H7 (cell line): ENCODE data around the gene CBFA2T3. TPM values are rescaled to one million over a fixed set of nuclear protein-coding genes. Genes with fewer than 3 reads are reported as not detected.

Experiments used
- DNase-seq: peaks from one replicate; pipeline ENCODE4 v3.0.0; 2012
- H3K27me3 ChIP-seq: 2 replicates; pipeline ENCODE4 v1.6.0; 2011; ENCODE audit warnings: mild to moderate bottlenecking, low read length; ENCODE audit not compliant: control insufficient read depth, insufficient read depth
- H3K36me3 ChIP-seq: replicated peaks from 2 replicates; pipeline ENCODE4 v1.5.1; 2011; ENCODE audit warnings: low read length; ENCODE audit not compliant: control insufficient read depth, insufficient read depth
- H3K4me3 ChIP-seq: 2 replicates; pipeline ENCODE4 v1.5.1; 2011; ENCODE audit warnings: low read depth, mild to moderate bottlenecking, control low read depth, low read length, moderate library complexity; ENCODE audit not compliant: insufficient read depth
- total RNA-seq: library from RNA; depleted of rRNA; stranded (reverse); fragments of >200 nt; shearing (Covaris generic); gene quantifications from 2 replicates; pipeline ENCODE4 v1.2.3, GENCODE V29; 2014; rRNA removed

The CBFA2T3 gene
- total RNA-seq, result 0.35 TPM in 1 of 2 replicates, not detected in the other

DNA sequence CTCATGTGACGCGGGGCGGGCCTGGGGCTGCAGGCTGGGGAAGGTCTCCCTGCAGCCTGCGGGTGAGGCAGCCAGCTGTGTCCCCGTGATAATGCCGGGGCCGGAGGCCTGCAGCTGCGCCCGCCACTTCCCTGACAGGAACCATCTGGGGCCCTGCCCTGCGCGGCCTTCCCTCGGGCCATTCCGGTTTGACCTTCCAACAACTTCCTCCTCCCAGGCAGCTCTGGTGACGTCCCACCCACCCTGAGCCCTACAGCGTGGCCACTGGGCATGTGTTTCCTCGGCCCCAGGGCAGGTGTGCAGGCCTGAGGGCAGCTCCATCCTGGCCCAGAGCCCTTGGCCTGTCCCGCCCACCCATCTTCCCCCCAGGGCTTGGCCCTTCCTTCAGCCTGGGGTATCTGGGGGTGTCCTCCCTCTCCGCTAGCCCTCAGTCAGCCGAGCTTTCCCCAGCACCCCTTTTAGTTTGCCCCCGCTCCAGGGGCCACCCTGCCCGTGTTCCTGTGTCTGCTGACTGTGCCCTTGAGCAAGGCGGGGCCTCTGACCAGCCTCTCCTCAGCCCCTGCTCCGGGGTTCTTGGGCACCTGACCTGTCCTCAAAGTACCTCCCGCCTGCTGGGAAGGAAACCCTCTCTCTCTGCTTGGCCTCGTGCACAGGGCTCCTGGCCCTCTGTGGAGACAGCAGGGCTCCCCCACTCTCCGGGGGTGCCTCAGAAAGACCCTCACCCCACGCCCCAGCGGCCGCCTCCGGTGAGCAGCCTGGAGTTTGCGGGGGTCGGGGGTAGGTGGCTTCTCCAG is at the start of gene CBFA2T3:
Gene CBFA2T3, minus strand, starts transcription at position 190 of the 794 bp plus-strand sequence. CDS start 400 bp downstream, outside the sequence.
- Histone ChIP-seq H3K36me3 (no peaks in the 10 kb centered on the region), H3K27me3 (no peaks in the 10 kb centered on the region), H3K4me3 (no peak within 1 kb of the TSS)
- DNase-seq, result no peak

GRCh38 chr16:89026121-89026612 is 49.2 kb upstream of the CBFA2T3 start:
- DNase-seq, result no peak
- Histone ChIP-seq H3K4me3 (no peak overlapping the region), H3K27me3 (no peaks in the 10 kb centered on the region), H3K36me3 (no peaks in the 10 kb centered on the region)

DNA sequence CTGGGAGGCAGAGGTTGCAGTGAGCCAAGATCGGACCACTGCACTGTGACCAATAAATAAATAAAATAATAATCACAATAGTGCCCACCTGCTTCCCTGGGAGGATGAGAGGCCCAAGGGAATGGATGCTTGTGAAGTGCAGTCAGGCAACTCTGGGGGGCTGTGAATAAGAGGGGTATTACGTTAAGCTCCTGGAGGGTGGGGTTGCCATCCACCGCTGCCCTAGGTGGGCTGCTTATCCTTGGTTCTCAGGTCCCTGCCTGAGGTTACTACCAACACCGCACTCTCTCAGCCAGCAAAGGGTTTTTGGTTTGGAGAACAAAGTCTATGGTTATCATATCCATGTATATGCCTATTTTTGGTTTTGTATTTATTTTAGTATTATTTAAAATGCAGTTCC is 48.6 kb upstream of the CBFA2T3 start:
- H3K27me3 ChIP-seq, result no peaks in the 10 kb centered on the region
- no peak for DNase-seq
- H3K4me3 ChIP-seq, result no peak overlapping the region
- H3K36me3 ChIP-seq, result no peaks in the 10 kb centered on the region

GRCh38 chr16:89024546-89025060 is 47.6 kb upstream of the CBFA2T3 start:
- no peaks in the 10 kb centered on the region for H3K36me3 ChIP-seq
- H3K27me3 ChIP-seq, result no peaks in the 10 kb centered on the region
- no peak overlapping the region for H3K4me3 ChIP-seq
- no peak for DNase-seq

GRCh38 chr16:89023621-89024511 is 46.9 kb upstream of the CBFA2T3 start:
- Histone ChIP-seq H3K4me3 (no peak overlapping the region), H3K36me3 (no peaks in the 10 kb centered on the region), H3K27me3 (no peaks in the 10 kb centered on the region)
- no peak for DNase-seq

DNA sequence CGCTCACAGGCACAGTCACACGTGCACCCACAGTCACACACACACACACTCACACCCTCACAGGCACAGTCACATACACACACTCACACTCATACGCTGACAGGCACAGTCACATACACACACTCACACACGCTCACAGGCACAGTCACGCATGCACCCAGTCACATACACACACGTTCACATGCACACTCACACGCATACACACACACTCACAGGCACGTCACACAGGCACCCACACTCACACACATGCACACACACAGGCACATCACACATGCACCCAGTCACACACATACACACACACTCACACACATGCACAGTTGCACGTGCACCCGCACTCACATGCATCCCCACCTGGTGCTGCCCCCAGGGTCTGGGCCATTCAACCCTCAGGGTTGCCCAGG is 46.1 kb upstream of the CBFA2T3 start:
- no peaks in the 10 kb centered on the region for H3K36me3 ChIP-seq
- H3K4me3 ChIP-seq, result no peak overlapping the region
- H3K27me3 ChIP-seq, result no peaks in the 10 kb centered on the region
- no peak for DNase-seq

DNA sequence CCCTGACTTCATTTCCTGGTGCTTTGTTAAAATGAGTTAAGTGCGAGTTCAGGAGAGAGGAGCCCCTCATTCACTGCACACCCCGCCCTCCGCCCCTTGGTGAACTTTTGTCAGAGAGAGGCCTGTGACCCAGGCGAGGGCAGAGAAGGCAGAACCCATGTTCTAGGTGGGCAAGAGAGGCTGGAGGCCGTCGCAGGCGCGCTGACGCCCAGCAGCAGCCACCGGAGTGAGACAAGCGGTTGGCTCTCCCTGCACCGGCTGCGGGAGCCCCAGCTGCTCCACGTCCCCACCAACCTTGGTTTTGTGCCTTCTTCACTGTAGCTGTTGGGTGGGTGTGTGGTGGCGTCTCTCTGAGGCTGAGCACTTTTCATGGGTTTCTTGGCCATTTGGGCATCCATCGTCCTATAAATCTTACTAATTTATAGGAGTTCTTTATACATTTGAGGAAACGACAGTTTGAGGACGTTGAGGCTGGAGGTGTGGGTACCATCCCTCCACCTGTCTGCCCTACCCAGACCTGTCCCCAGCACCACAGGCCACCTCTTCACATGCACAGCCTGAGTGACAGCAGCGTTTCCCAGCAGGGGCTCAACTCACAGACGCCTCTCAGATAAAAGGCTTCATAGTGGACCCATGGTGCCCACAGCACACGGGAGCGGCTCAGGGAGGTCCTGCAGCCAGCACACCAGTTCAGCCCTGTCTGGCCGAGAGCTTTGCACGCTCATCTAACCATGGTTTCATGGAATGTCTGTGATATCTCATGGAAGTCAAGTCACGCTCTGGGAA is 45.2 kb upstream of the CBFA2T3 start:
- H3K27me3 ChIP-seq, result no peaks in the 10 kb centered on the region
- H3K36me3 ChIP-seq, result no peaks in the 10 kb centered on the region
- H3K4me3 ChIP-seq, result no peak overlapping the region
- no peak for DNase-seq

DNA sequence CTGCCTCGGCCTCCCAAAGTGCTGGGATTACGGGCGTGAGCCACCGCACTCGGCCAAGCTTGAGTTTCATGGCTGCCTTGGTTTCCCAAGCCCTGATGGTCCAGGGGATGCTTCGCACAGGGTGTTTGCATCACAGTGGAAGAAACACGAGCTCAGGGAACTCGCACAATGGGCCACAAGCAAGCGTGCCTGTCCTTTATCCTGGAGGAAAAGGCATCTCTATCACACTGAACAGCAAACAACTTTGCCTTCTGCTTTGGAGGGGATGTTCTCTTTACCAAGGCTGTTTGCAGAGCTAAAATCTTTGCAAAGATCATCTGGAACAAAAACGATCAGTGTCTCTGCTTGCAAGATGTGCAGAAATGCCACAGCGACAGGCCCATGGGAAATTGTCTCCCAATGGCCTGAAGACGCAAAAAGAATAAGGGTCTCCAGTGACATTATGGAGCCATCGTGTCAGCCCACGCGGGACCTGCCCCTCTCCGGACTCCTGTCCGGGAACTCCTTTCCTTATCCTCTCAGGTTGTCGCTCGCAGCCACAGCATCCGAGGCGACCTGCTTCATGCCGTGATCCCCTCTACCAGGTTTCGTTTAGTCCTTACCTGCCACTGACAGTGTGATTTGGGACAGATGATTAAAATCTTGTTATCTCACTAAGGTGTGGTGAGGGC is 44.1 kb upstream of the CBFA2T3 start:
- Histone ChIP-seq H3K36me3 (no peaks in the 10 kb centered on the region), H3K4me3 (no peak overlapping the region), H3K27me3 (no peaks in the 10 kb centered on the region)
- DNase-seq, result no peak

- DNase-seq, result no peak
- no peak overlapping the region for H3K4me3 ChIP-seq
- no peaks in the 10 kb centered on the region for H3K27me3 ChIP-seq
- no peaks in the 10 kb centered on the region for H3K36me3 ChIP-seq
Measured at GRCh38 chr16:89020068-89020924, 43.3 kb upstream of the CBFA2T3 start.

- H3K36me3 ChIP-seq, result no peaks in the 10 kb centered on the region
- H3K27me3 ChIP-seq, result no peaks in the 10 kb centered on the region
- no peak overlapping the region for H3K4me3 ChIP-seq
- no peak for DNase-seq
Measured at GRCh38 chr16:89019511-89019910, 42.5 kb upstream of the CBFA2T3 start.

GRCh38 chr16:89018282-89019158 is 41.5 kb upstream of the CBFA2T3 start:
- Histone ChIP-seq H3K27me3 (no peaks in the 10 kb centered on the region), H3K4me3 (no peak overlapping the region), H3K36me3 (no peaks in the 10 kb centered on the region)
- no peak for DNase-seq

GRCh38 chr16:89017543-89018281 is 40.7 kb upstream of the CBFA2T3 start:
- no peaks in the 10 kb centered on the region for H3K27me3 ChIP-seq
- no peak overlapping the region for H3K4me3 ChIP-seq
- DNase-seq, result no peak
- no peaks in the 10 kb centered on the region for H3K36me3 ChIP-seq
